Fibroblast of lung (primary cell): ENCODE data around the gene HECW1. TPM values are rescaled to one million over a fixed set of nuclear protein-coding genes. Genes with fewer than 3 reads are reported as not detected.
A peak's percentile ranks its signal among the peaks of the same experiment; 100 is the strongest.

Experiments
- DNase-seq, 2 donors: peaks; one replicate each; pipeline versions ENCODE4 v3.0.0 to v3.0.0-alpha.2; 2010; ENCODE audit warnings: low read depth in 2 of 2
- H2AFZ ChIP-seq: 2 replicates; pipeline ENCODE4 v1.5.1; 2012; ENCODE audit warnings: low read length, control low read depth, inconsistent platforms
- H3K27ac ChIP-seq: 2 replicates; pipeline ENCODE4 v1.5.1; 2011; ENCODE audit warnings: low read length, control low read depth; ENCODE audit not compliant: insufficient read depth
- H3K27me3 ChIP-seq: 2 replicates; pipeline ENCODE4 v1.5.1; 2011; ENCODE audit warnings: mild to moderate bottlenecking, low read length; ENCODE audit not compliant: control insufficient read depth, insufficient read depth
- H3K36me3 ChIP-seq: 2 replicates; pipeline ENCODE4 v1.5.1; 2011; ENCODE audit warnings: low read length; ENCODE audit not compliant: control insufficient read depth, insufficient read depth
- H3K4me1 ChIP-seq: 2 replicates; pipeline ENCODE4 v1.5.1; 2011; ENCODE audit warnings: low read length; ENCODE audit not compliant: control insufficient read depth, insufficient read depth; ENCODE audit errors: extremely low read depth
- H3K4me2 ChIP-seq: 2 replicates; pipeline ENCODE4 v1.5.1; 2011; ENCODE audit warnings: low read length, control low read depth; ENCODE audit not compliant: insufficient read depth; ENCODE audit errors: extremely low read depth
- H3K4me3 ChIP-seq, 4 experiments: fragments of 200-600 bp in 1 of 4; sonication (generic) in 1 of 4; replicated peaks in 1 of 4; 2 replicates each; pipeline ENCODE4 v1.5.1; 2011 to 2016; ENCODE audit warnings: low read length in 4 of 4, low read depth in 3 of 4, mild to moderate bottlenecking in 3 of 4, control low read depth in 2 of 4, inconsistent platforms in 1 of 4, mixed read lengths in 1 of 4; ENCODE audit not compliant: insufficient read depth in 1 of 4; ENCODE audit errors: control extremely low read depth in 1 of 4
- H3K79me2 ChIP-seq: 2 replicates; pipeline ENCODE4 v1.5.1; 2012; ENCODE audit warnings: mild to moderate bottlenecking, low read length, inconsistent platforms; ENCODE audit not compliant: control insufficient read depth, insufficient read depth
- H3K9ac ChIP-seq: 2 replicates; pipeline ENCODE4 v1.5.1; 2011; ENCODE audit warnings: mild to moderate bottlenecking, low read length, control low read depth; ENCODE audit not compliant: insufficient read depth
- H3K9me3 ChIP-seq: 2 replicates; pipeline ENCODE4 v1.5.1; 2012; ENCODE audit warnings: low read depth, low read length; ENCODE audit not compliant: control insufficient read depth, insufficient read depth
- H4K20me1 ChIP-seq: 2 replicates; pipeline ENCODE4 v1.5.1; 2011; ENCODE audit warnings: low read length; ENCODE audit not compliant: control insufficient read depth, insufficient read depth; ENCODE audit errors: extremely low read depth
- EZH2 ChIP-seq: IDR thresholded peaks from 2 replicates; pipeline ENCODE4 v1.5.1; 2012; ENCODE audit warnings: low read length, control low read depth, mild to moderate bottlenecking; ENCODE audit errors: missing control alignments
- polyA plus RNA-seq, 2 donors: library from polyadenylated mRNA; depleted of rRNA in 1 of 2; stranded (reverse) in 1 of 2; unstranded in 1 of 2; fragments of >200 nt; gene quantifications; 2 replicates each; pipeline ENCODE4 v1.2.1, GENCODE V29; 2011 to 2012; ENCODE audit warnings: missing spikeins in 1 of 2
- total RNA-seq: library from RNA; depleted of rRNA; stranded (reverse); fragments of >200 nt; gene quantifications from 2 replicates; pipeline ENCODE4 v1.2.1, GENCODE V29; 2014
- TF ChIP-seq, protein P1 (sequence below), 2 donors: IDR thresholded peaks in 1 of 2; conservative IDR thresholded peaks in 1 of 2; 1 replicate in 1 of 2; 2 replicates in 1 of 2; pipeline ENCODE4 v1.5.1; 2011 to 2012; ENCODE audit warnings: low read length in 2 of 2, control low read depth in 1 of 2, inconsistent platforms in 1 of 2, low read depth in 1 of 2, mild to moderate bottlenecking in 1 of 2

The HECW1 gene
- total and polyA plus RNA-seq, 2 donors (not counting 1 experiment from before 2014, with no cell fraction given) = 1.1 to 6.1 TPM

DNA sequence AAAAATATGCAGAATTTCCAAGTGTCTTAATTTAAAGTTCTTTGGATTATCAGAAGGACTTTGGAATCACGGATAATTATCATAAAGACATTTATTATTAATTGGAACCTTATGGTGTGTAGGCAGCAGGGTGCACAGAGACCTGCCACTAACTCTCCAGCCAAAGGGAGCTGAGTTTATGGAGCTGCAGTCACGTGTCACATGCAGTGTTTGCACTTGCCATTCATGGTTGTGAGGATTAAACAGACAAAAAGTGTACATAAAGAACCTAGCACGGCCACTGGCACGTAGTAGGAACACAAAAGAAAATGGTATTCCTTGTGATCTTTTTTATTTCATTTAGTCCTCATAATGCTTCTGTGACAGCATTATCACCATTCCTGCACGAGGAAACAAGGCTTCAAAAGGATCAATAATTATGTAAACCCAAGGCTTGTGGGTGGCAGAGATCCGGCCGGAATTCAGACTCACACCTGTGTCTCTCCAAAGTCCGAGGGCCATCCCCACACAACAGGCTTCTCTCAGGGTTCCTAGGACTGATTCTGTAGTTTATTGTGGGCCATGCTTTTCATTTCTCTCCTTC lies 326.5 kb downstream of the HECW1 start:
- no peak for DNase-seq

DNA sequence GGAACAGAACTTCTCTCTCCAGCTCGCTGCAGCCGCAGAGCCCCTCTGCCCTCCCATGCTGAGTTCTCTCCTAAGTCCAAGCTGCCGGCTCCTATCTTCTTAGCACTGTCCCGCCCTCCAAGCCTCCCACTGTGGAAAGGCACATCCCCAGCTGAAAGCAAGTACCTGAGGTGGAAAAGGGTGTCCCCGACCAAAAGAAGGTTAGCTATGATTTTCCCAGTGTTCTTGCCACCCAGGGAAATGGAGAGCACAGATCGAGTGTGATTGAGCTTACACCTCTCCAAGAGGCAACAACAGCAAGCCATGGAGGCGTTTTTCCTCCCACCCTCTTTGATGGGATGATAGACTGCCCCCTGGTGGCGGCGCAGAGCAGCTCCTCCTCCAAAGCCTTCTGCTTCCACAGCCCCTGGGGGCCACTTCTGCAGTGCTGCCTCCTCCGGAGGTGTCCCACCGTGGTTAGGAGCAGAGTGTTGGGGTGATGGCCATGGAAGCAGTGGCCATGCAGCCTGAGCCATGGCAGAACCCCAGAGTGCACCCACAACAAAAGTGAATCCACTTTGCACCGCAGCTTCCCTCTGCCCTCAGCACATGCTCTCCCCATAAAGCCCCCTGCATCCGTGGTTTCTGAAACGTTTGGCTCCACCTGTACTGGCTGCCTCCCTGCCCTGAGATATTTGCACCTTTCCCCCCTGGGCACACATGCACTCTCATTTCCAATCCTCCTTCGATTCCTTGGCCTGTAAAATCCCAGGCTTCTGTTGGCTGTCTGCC lies 327.4 kb downstream of the HECW1 start:
- Histone ChIP-seq H3K27ac (no peak overlapping the region), H3K4me2 (no peak overlapping the region), H2AFZ (no peak overlapping the region), H3K36me3 (no peaks in the 10 kb centered on the region), H3K27me3 (no peaks in the 10 kb centered on the region), H3K4me1 (no peaks in the 10 kb centered on the region), H4K20me1 (no peaks in the 10 kb centered on the region), H3K9me3 (no peaks in the 10 kb centered on the region), H3K4me3 (no peak overlapping the region), H3K9ac (no peak overlapping the region), H3K79me2 (no peaks in the 10 kb centered on the region)
- DNase-seq = peak; percentile 46 to 71
- TF ChIP-seq, protein P1, sequence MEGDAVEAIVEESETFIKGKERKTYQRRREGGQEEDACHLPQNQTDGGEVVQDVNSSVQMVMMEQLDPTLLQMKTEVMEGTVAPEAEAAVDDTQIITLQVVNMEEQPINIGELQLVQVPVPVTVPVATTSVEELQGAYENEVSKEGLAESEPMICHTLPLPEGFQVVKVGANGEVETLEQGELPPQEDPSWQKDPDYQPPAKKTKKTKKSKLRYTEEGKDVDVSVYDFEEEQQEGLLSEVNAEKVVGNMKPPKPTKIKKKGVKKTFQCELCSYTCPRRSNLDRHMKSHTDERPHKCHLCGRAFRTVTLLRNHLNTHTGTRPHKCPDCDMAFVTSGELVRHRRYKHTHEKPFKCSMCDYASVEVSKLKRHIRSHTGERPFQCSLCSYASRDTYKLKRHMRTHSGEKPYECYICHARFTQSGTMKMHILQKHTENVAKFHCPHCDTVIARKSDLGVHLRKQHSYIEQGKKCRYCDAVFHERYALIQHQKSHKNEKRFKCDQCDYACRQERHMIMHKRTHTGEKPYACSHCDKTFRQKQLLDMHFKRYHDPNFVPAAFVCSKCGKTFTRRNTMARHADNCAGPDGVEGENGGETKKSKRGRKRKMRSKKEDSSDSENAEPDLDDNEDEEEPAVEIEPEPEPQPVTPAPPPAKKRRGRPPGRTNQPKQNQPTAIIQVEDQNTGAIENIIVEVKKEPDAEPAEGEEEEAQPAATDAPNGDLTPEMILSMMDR (conservative IDR thresholded peaks at IDR 0.05 in 1 of 2, IDR thresholded peaks at IDR 0.05 in 1 of 2; ENCODE audit: low read depth in 1 of 2, low read length in 2 of 2) = peak; percentile 62 to 89
- no peak for TF ChIP-seq EZH2

More for the DNA sequence above, 326.5 kb downstream of the HECW1 start:
- TF ChIP-seq, protein P1 (conservative IDR thresholded peaks at IDR 0.05 in 1 of 2, IDR thresholded peaks at IDR 0.05 in 1 of 2; ENCODE audit: low read depth in 1 of 2, low read length in 2 of 2) = no peak
- no peak for TF ChIP-seq EZH2
- Histone ChIP-seq H2AFZ (no peak overlapping the region), H3K9ac (no peak overlapping the region), H3K4me1 (no peaks in the 10 kb centered on the region), H3K27me3 (no peaks in the 10 kb centered on the region), H3K9me3 (no peaks in the 10 kb centered on the region), H3K27ac (no peak overlapping the region), H3K36me3 (no peaks in the 10 kb centered on the region), H4K20me1 (no peaks in the 10 kb centered on the region), H3K4me2 (no peak overlapping the region), H3K4me3 (no peak overlapping the region), H3K79me2 (no peaks in the 10 kb centered on the region)

DNA sequence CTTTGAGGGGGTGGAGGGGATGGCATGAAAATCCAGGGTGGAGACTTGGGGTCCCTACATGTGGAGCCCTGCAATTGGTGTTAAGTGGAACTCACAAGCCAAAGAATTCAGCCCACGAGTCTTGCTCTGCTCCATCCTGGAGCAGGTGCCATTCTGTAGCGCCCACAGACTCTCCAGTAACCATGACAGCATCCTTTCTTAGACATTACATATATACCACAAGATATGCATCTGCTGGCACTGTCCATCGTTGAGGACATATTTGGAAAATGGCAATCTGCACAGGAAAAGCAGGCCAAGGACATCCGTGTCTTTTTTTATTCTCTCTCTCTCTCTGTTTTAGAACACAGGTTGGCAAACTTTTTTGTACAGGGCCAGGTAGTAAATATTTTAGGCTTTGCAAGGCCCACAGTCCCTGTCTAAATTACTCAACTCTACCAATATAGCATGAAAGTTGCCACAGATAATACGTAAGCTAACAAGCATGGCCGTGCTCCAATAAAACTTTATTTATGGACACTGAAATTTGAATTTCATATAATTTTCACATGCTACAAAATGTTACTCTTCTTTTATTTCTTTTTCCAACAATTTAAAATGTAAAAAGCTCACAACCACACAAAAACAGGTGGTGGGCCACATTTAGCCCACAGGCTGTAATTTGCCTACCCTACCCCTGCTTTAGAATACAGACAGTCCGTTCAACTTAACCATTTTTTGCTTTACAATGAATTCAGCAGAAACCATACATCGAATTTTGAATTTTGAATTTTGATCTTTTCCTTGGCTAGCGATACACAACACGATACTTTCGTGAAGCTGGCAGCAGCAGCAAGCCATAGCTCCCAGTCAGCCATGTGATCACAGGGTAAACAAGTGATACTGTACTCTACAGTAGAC lies 329.0 kb downstream of the HECW1 start:
- Histone ChIP-seq H3K4me1 (no peaks in the 10 kb centered on the region), H3K9me3 (no peaks in the 10 kb centered on the region), H4K20me1 (no peaks in the 10 kb centered on the region), H3K9ac (no peak overlapping the region), H3K27me3 (no peaks in the 10 kb centered on the region), H3K79me2 (no peaks in the 10 kb centered on the region), H3K4me3 (no peak overlapping the region), H3K27ac (no peak overlapping the region), H3K36me3 (no peaks in the 10 kb centered on the region), H2AFZ (no peak overlapping the region), H3K4me2 (no peak overlapping the region)
- TF ChIP-seq, protein P1 (conservative IDR thresholded peaks at IDR 0.05 in 1 of 2, IDR thresholded peaks at IDR 0.05 in 1 of 2; ENCODE audit: low read depth in 1 of 2, low read length in 2 of 2) = no peak
- TF ChIP-seq EZH2 = no peak
- DNase-seq = no peak
